Activated T-helper 1 cell treated with anti-CD3 and anti-CD28 coated beads, Interleukin-12 subunit alpha, Interleukin-12 subunit beta, Interleukin-2, Interleukin-4 antibody, amounts not matched to agents 30 ng/mL and 10 ng/mL and 1 ng/mL, durations not matched to agents 14 hours and 24 hours and 36 hours (primary cell): ENCODE measurements around the gene PPP1R9A. TPM values are rescaled to one million over a fixed set of nuclear protein-coding genes. Genes with fewer than 3 reads are reported as not detected.

Experiments
- DNase-seq: peaks from one replicate; pipeline ENCODE4 v3.0.0; 2021; ENCODE audit warnings: low spot score
- H3K27ac Mint-ChIP-seq: one replicate; pipeline ENCODE4 v1.8.0; 2021; ENCODE audit warnings: mild to moderate bottlenecking, mixed read lengths
- H3K27me3 Mint-ChIP-seq: one replicate; pipeline ENCODE4 v1.8.0; 2022; ENCODE audit warnings: mild to moderate bottlenecking, moderate library complexity, mixed read lengths; ENCODE audit not compliant: insufficient read depth
- H3K36me3 Mint-ChIP-seq: one replicate; pipeline ENCODE4 v1.8.0; 2021; ENCODE audit warnings: low read depth, mixed read lengths
- H3K4me1 Mint-ChIP-seq: one replicate; pipeline ENCODE4 v1.8.0; 2021; ENCODE audit warnings: low read depth, mixed read lengths
- H3K4me3 Mint-ChIP-seq: one replicate; pipeline ENCODE4 v1.8.0; 2021; ENCODE audit warnings: mild to moderate bottlenecking, moderate library complexity, mixed read lengths
- H3K9me3 Mint-ChIP-seq: one replicate; pipeline ENCODE4 v1.8.0; 2021; ENCODE audit warnings: mixed read lengths
- intact Hi-C: fragments of 100-400 bp; cut with micrococcal nuclease; formaldehyde crosslinking; loops from one replicate; pipeline ENCODE4 v1.15.1; 2024
- total RNA-seq: library from RNA; stranded (reverse); gene quantifications from 2 replicates; pipeline ENCODE4 v1.2.3, GENCODE V29; 2022

The PPP1R9A gene
- not detected in 2 replicates for total RNA-seq

GRCh38 chr7:94907026-94907810 lies at the start of gene PPP1R9A:
Gene PPP1R9A (plus strand): TSS chr7:94907594. CDS start chr7:94910114, 2,520 bp downstream.
- intact Hi-C loops = no loop called here
- Mint-ChIP-seq H3K36me3 (no peaks in the 10 kb centered on the region), H3K27ac (no peak within 1 kb of the TSS), H3K27me3 (peaks cover 37% of the 10 kb centered on the region), H3K4me1 (peaks cover 4% of the 10 kb centered on the region), H3K9me3 (no peaks in the 10 kb centered on the region), H3K4me3 (no peak within 1 kb of the TSS)
- DNase-seq = no peak

GRCh38 chr7:94871132-94871531 lies 36.3 kb upstream of the PPP1R9A start:
- Mint-ChIP-seq H3K27ac (no peak overlapping the region), H3K36me3 (no peaks in the 10 kb centered on the region), H3K27me3 (no peaks in the 10 kb centered on the region), H3K9me3 (no peaks in the 10 kb centered on the region), H3K4me3 (no peak overlapping the region), H3K4me1 (no peaks in the 10 kb centered on the region)
- DNase-seq = no peak
- intact Hi-C loops = no loop called here

- no peak for DNase-seq
- H3K27ac Mint-ChIP-seq = no peak overlapping the region
- no peaks in the 10 kb centered on the region for H3K27me3 Mint-ChIP-seq
- no peaks in the 10 kb centered on the region for H3K36me3 Mint-ChIP-seq
- no peaks in the 10 kb centered on the region for H3K4me1 Mint-ChIP-seq
- no peak overlapping the region for H3K4me3 Mint-ChIP-seq
- intact Hi-C loops = no loop called here
- H3K9me3 Mint-ChIP-seq = peaks cover 4% of the 10 kb centered on the region
Observed at GRCh38 chr7:94873239-94873638, 34.2 kb upstream of the PPP1R9A start.

GRCh38 chr7:94874036-94874785 lies 33.2 kb upstream of the PPP1R9A start:
- peaks cover 4% of the 10 kb centered on the region for H3K9me3 Mint-ChIP-seq
- H3K27ac Mint-ChIP-seq = no peak overlapping the region
- no peaks in the 10 kb centered on the region for H3K36me3 Mint-ChIP-seq
- H3K4me3 Mint-ChIP-seq = no peak overlapping the region
- H3K27me3 Mint-ChIP-seq = no peaks in the 10 kb centered on the region
- no peaks in the 10 kb centered on the region for H3K4me1 Mint-ChIP-seq
- intact Hi-C loops = no loop called here
- DNase-seq = no peak

DNA sequence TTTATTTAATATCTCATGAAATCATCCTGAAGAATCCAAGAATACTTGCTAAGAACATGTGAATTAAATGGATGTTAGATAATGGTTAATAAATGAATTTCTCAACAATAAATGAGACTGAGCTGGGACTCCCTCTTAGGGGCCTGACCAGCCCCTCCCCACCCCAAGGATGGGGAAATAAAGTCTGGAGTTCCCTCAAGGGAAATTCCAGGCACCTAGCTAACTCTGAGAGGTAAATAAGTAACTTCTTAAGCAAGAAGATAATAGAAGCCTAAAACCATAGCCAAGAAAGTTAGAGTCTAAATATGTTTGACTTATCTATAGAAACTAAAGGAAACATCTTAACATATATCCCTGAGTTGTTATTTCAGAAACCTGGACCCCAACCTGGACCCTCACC lies 32.2 kb upstream of the PPP1R9A start:
- Mint-ChIP-seq H3K4me1 (no peaks in the 10 kb centered on the region), H3K9me3 (peaks cover 4% of the 10 kb centered on the region), H3K4me3 (no peak overlapping the region), H3K36me3 (no peaks in the 10 kb centered on the region), H3K27me3 (no peaks in the 10 kb centered on the region), H3K27ac (no peak overlapping the region)
- intact Hi-C loops = no loop called here
- DNase-seq = no peak

- H3K27ac Mint-ChIP-seq = no peak overlapping the region
- H3K9me3 Mint-ChIP-seq = peaks cover 4% of the 10 kb centered on the region
- no peaks in the 10 kb centered on the region for H3K36me3 Mint-ChIP-seq
- no peak for DNase-seq
- no peaks in the 10 kb centered on the region for H3K27me3 Mint-ChIP-seq
- no peak overlapping the region for H3K4me3 Mint-ChIP-seq
- intact Hi-C loops = no loop called here
- no peaks in the 10 kb centered on the region for H3K4me1 Mint-ChIP-seq
Observed at GRCh38 chr7:94877731-94878670, 29.4 kb upstream of the PPP1R9A start.

DNA sequence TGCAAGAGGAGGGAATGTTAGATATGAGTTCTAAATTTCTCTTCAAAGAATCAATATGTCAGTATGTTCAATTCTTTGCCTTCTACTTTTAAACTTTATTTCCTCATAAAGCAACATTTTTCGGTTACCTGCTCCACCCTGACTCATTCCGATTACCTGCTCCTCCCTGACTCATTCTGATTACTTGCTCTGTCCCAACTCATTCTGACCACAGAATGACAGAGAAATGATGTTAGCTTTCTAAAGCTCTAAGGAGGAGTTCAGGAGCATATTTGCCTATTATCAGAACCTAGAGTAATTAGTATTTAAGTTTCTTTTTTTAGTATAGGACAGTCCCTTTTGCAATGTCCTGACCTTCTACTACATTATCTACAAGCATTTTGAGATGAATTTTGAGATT lies 24.5 kb upstream of the PPP1R9A start:
- no peak for DNase-seq
- no peaks in the 10 kb centered on the region for H3K4me1 Mint-ChIP-seq
- no peaks in the 10 kb centered on the region for H3K36me3 Mint-ChIP-seq
- no peak overlapping the region for H3K27ac Mint-ChIP-seq
- intact Hi-C loops = no loop called here
- H3K4me3 Mint-ChIP-seq = no peak overlapping the region
- peaks cover under 1% of the 10 kb centered on the region for H3K9me3 Mint-ChIP-seq
- H3K27me3 Mint-ChIP-seq = no peaks in the 10 kb centered on the region

GRCh38 chr7:94883616-94884015 lies 23.8 kb upstream of the PPP1R9A start:
- H3K27me3 Mint-ChIP-seq = no peaks in the 10 kb centered on the region
- DNase-seq = no peak
- intact Hi-C loops = no loop called here
- no peak overlapping the region for H3K4me3 Mint-ChIP-seq
- no peaks in the 10 kb centered on the region for H3K36me3 Mint-ChIP-seq
- H3K9me3 Mint-ChIP-seq = no peaks in the 10 kb centered on the region
- H3K4me1 Mint-ChIP-seq = no peaks in the 10 kb centered on the region
- H3K27ac Mint-ChIP-seq = no peak overlapping the region

DNA sequence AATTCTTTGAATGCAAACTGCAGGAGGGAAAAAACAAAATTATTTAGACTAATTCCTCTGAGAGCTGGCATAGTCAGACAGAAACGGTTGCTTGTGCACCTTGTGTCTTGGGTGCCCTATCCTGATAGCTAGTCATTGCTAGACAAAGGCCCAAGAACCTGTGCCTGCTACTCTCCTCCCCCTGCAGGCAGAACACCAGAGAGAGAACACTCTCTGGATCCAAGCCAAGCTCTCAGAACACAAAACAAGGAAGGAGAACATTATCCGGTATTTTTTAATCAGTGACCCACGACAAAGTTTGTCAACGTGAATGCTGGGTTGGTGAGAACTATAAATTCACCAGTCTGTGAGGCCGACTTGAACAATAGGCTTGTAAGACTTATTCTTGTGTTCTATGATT lies 18.8 kb upstream of the PPP1R9A start:
- Mint-ChIP-seq H3K4me1 (no peaks in the 10 kb centered on the region), H3K9me3 (no peaks in the 10 kb centered on the region), H3K27ac (no peak overlapping the region), H3K27me3 (no peaks in the 10 kb centered on the region), H3K36me3 (no peaks in the 10 kb centered on the region), H3K4me3 (no peak overlapping the region)
- intact Hi-C loops = no loop called here
- no peak for DNase-seq

DNA sequence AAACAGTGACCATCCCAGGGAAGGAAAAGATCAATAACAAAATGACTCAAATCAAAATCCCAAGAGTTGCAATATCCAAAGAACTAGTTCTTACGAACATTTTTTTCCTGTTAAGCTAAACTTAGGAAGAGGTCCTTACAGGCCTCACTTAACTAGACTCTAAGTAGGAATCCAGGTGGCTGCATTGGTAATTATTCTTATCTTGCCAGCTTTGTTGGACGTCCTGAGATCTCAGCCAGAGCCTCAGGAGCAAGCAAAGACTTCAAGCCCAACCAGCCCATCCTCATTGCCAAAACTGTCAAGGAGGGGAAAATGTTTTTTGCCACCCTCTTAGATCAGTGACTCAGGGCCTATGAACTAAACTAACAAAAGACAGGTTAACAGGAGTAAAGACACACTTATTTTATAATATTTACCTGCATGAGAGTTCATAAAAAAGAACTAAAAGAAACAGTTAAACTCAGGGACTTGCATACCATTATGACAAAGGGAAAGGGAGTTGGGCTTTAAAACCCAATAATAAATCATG lies 18.3 kb upstream of the PPP1R9A start:
- no peak for DNase-seq
- intact Hi-C loops = no loop called here
- Mint-ChIP-seq H3K36me3 (no peaks in the 10 kb centered on the region), H3K9me3 (no peaks in the 10 kb centered on the region), H3K4me1 (no peaks in the 10 kb centered on the region), H3K27me3 (no peaks in the 10 kb centered on the region), H3K4me3 (no peak overlapping the region), H3K27ac (no peak overlapping the region)

- no peak overlapping the region for H3K27ac Mint-ChIP-seq
- DNase-seq = no peak
- intact Hi-C loops = no loop called here
- no peaks in the 10 kb centered on the region for H3K36me3 Mint-ChIP-seq
- no peaks in the 10 kb centered on the region for H3K9me3 Mint-ChIP-seq
- no peaks in the 10 kb centered on the region for H3K4me1 Mint-ChIP-seq
- H3K27me3 Mint-ChIP-seq = no peaks in the 10 kb centered on the region
- H3K4me3 Mint-ChIP-seq = no peak overlapping the region
Observed at GRCh38 chr7:94890216-94890615, 17.2 kb upstream of the PPP1R9A start.

- Mint-ChIP-seq H3K9me3 (no peaks in the 10 kb centered on the region), H3K4me1 (no peaks in the 10 kb centered on the region), H3K4me3 (no peak overlapping the region), H3K36me3 (no peaks in the 10 kb centered on the region), H3K27me3 (no peaks in the 10 kb centered on the region), H3K27ac (no peak overlapping the region)
- DNase-seq = no peak
- intact Hi-C loops = no loop called here
Observed at GRCh38 chr7:94893661-94894060, 13.7 kb upstream of the PPP1R9A start.
